HCT116 (cell line): ENCODE data around the gene PLK5.

ENCODE experiments used
- EGR1 ChIP-seq: IDR thresholded peaks from 2 replicates; pipeline ENCODE4 v1.6.1; 2012; ENCODE audit warnings: low read depth
- ELF1 ChIP-seq: IDR thresholded peaks from 2 replicates; pipeline ENCODE4 v1.6.1; 2012; ENCODE audit warnings: low read depth, borderline replicate concordance
- EZH2 ChIP-seq: fragments of 200-600 bp; sonication (generic); IDR thresholded peaks from 2 replicates; pipeline ENCODE4 v1.6.1; 2017; ENCODE audit warnings: antibody characterized with exemption, mixed run types
- JUND ChIP-seq: IDR thresholded peaks from 2 replicates; pipeline ENCODE4 v1.6.1; 2012
- POLR2A ChIP-seq: IDR thresholded peaks from 2 replicates; pipeline ENCODE4 v1.7.0; 2011; ENCODE audit warnings: borderline replicate concordance; ENCODE audit not compliant: insufficient read depth, insufficient read length; ENCODE audit errors: extremely low read depth
- POLR2AphosphoS5 ChIP-seq: IDR thresholded peaks from 2 replicates; pipeline ENCODE4 v1.6.1; 2011; ENCODE audit warnings: mild to moderate bottlenecking, low read depth, low read length, moderate library complexity
- RAD21 ChIP-seq: IDR thresholded peaks from 2 replicates; pipeline ENCODE4 v1.6.1; 2012; ENCODE audit warnings: low read depth, mild to moderate bottlenecking
- SP1 ChIP-seq: IDR thresholded peaks from 2 replicates; pipeline ENCODE4 v1.6.1; 2012; ENCODE audit warnings: low read depth
- SRF ChIP-seq: IDR thresholded peaks from 2 replicates; pipeline ENCODE4 v1.6.1; 2012; ENCODE audit warnings: low read depth
- TCF7L2 ChIP-seq: IDR thresholded peaks from 2 replicates; pipeline ENCODE4 v1.7.0; 2011; ENCODE audit warnings: borderline replicate concordance, inconsistent platforms; ENCODE audit not compliant: insufficient read depth, insufficient read length; ENCODE audit errors: extremely low read depth
- ZFX ChIP-seq: fragments of 450-650 bp; IDR thresholded peaks from 2 replicates; pipeline ENCODE4 v1.6.1; 2017
- TF ChIP-seq, protein P1 (sequence below), 3 experiments: fragments of 200-600 bp in 1 of 3; sonication (generic) in 1 of 3; IDR thresholded peaks in 2 of 3; conservative IDR thresholded peaks in 1 of 3; 2 replicates each; pipeline ENCODE4 v1.5.1; 2012 to 2017; ENCODE audit warnings: low read depth in 2 of 3, low read length in 2 of 3, antibody characterized with exemption in 1 of 3, borderline replicate concordance in 1 of 3, control low read depth in 1 of 3, mild to moderate bottlenecking in 1 of 3, mixed read lengths in 1 of 3, mixed run types in 1 of 3, moderate library complexity in 1 of 3; ENCODE audit not compliant: insufficient read depth in 1 of 3
- TF ChIP-seq, protein P2 (sequence below): IDR thresholded peaks from 2 replicates; pipeline ENCODE4 v1.6.1; 2012
- TF ChIP-seq, protein P3 (sequence below): IDR thresholded peaks from 2 replicates; pipeline ENCODE4 v1.6.1; 2012; ENCODE audit warnings: low read depth

DNA sequence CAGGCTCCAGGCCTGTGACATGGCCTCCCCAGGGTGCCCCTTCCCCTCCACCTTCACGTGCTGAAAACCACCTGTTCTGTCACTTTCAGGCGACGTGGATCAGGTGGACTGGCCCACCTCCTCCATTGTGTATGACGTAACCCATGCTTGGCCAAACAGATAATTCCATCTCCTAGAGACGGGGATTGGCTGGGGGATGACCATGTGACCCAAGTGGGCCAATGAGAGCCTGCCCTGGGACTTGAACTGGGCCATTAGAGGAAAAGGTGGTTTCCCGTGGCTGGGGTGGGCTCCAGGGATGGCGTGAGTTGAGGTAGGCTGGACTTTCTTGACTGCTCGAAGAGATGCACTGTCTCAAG is 7.5 kb upstream of the PLK5 start:
- TF ChIP-seq POLR2A = no peak
- TF ChIP-seq, protein P1, sequence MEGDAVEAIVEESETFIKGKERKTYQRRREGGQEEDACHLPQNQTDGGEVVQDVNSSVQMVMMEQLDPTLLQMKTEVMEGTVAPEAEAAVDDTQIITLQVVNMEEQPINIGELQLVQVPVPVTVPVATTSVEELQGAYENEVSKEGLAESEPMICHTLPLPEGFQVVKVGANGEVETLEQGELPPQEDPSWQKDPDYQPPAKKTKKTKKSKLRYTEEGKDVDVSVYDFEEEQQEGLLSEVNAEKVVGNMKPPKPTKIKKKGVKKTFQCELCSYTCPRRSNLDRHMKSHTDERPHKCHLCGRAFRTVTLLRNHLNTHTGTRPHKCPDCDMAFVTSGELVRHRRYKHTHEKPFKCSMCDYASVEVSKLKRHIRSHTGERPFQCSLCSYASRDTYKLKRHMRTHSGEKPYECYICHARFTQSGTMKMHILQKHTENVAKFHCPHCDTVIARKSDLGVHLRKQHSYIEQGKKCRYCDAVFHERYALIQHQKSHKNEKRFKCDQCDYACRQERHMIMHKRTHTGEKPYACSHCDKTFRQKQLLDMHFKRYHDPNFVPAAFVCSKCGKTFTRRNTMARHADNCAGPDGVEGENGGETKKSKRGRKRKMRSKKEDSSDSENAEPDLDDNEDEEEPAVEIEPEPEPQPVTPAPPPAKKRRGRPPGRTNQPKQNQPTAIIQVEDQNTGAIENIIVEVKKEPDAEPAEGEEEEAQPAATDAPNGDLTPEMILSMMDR (IDR thresholded peaks at IDR 0.05 in 2 of 3, conservative IDR thresholded peaks at IDR 0.05 in 1 of 3; ENCODE audit: borderline replicate concordance in 1 of 3, insufficient read depth in 1 of 3, low read depth in 2 of 3, low read length in 2 of 3) = no peak
- TF ChIP-seq, protein P2, sequence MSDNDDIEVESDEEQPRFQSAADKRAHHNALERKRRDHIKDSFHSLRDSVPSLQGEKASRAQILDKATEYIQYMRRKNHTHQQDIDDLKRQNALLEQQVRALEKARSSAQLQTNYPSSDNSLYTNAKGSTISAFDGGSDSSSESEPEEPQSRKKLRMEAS = no peak
- TF ChIP-seq SP1 = no peak
- TF ChIP-seq POLR2AphosphoS5 = no peak
- no peak for TF ChIP-seq SRF
- no peak for TF ChIP-seq ZFX
- TF ChIP-seq, protein P3, sequence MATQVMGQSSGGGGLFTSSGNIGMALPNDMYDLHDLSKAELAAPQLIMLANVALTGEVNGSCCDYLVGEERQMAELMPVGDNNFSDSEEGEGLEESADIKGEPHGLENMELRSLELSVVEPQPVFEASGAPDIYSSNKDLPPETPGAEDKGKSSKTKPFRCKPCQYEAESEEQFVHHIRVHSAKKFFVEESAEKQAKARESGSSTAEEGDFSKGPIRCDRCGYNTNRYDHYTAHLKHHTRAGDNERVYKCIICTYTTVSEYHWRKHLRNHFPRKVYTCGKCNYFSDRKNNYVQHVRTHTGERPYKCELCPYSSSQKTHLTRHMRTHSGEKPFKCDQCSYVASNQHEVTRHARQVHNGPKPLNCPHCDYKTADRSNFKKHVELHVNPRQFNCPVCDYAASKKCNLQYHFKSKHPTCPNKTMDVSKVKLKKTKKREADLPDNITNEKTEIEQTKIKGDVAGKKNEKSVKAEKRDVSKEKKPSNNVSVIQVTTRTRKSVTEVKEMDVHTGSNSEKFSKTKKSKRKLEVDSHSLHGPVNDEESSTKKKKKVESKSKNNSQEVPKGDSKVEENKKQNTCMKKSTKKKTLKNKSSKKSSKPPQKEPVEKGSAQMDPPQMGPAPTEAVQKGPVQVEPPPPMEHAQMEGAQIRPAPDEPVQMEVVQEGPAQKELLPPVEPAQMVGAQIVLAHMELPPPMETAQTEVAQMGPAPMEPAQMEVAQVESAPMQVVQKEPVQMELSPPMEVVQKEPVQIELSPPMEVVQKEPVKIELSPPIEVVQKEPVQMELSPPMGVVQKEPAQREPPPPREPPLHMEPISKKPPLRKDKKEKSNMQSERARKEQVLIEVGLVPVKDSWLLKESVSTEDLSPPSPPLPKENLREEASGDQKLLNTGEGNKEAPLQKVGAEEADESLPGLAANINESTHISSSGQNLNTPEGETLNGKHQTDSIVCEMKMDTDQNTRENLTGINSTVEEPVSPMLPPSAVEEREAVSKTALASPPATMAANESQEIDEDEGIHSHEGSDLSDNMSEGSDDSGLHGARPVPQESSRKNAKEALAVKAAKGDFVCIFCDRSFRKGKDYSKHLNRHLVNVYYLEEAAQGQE = no peak
- no peak for TF ChIP-seq EZH2
- no peak for TF ChIP-seq TCF7L2
- TF ChIP-seq RAD21 = no peak
- TF ChIP-seq EGR1 = no peak
- TF ChIP-seq JUND = no peak
- TF ChIP-seq ELF1 = no peak
